ENCODE results near the gene MGAT1.

MGAT1 gene

DNA sequence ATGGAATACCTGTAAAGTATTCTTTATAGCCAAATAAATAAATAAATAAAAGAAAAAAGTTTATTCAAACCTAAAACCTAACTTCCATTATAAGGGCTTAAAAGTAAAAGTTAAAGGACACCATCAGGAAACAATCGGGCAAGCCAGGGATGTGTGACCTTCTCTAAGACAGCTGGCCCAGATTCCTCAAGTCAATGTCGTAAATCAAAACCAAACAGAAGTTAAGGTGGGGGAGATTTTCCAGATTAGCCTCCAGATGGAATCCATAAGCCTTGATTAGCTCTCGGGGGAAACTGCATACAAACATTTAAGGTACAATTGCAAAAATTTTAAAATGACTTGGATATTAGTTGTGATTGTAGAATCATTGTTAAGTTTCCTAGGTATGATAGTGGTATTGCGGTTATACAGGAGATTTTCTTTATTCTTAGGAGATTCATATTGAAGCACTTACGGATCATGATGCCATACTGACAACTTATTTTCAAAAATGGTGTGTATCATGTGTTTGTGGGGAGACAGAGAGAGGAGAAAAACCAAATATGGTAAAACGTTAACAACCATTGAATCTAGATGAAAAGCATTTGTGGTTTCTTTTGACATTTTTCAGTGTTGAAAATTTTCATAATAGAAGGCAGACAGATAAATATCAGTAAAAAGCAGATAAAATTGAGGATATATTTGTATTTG, 21.5 kb upstream of the MGAT1 start:
- DNase-seq = no peak

DNA sequence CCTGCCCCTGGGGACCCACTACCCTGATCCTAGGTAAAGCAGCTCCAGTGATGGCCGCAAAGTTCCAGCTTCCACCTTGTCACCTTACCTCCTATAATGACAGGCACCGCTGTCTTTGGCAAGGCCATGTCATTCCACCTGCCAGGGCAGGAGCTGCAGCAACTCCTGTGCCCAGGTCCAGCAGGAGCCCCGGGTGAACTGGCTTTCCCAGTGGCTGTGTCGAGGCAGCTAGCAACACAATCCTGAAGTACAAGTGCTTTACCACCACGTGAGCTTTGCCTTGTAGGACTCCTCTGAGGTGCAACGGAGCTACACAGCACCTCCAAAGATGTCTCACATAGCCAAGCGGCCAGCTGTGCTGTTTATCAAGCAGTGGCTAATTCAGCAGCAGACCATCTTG, 20.7 kb upstream of the MGAT1 start:
- no peak for DNase-seq

DNA sequence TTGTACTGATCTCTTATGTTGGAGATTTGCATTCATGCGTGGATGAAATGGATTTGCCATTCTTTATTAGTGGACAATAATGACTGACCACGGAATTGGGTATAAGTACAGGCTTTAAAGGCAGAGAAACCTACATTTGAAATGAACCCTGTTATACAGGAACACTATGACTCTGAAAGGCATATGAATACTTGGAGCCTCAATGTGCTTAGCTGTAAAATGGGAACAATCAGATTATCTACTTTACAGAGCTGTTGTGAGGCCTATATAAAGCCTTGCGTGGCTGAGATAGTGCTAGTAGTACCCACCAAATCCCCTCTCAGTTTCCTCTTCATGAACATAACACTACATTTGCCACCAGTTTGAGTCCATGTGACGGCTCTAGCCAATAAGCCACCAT, 18.9 kb upstream of the MGAT1 start:
- no peak for DNase-seq

DNA sequence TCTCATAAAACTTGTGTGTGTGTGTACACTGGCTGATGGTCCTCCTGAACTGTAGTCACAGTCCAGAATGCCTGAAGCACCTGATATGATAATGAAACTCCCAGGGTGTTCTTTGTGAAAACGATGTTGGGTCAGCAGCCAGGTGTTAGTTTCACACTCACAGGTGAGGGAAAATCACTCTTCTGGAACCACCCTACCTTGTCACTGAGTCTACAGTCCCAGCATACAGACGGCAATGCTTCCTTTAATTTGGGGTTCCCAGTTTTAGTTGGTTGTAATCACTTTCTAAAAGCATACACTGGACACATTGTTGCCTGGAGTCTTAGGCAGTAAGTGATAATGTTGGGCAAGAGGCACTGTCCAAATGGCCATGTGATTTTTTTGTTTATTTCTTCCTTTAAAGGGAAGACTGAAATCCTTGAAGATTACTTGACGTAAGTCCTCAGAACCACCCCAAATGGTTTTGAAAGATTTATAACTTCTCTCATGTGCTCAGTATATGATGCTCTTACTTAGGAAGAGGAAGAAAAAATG, 18.2 kb upstream of the MGAT1 start:
- no peak for DNase-seq

DNA sequence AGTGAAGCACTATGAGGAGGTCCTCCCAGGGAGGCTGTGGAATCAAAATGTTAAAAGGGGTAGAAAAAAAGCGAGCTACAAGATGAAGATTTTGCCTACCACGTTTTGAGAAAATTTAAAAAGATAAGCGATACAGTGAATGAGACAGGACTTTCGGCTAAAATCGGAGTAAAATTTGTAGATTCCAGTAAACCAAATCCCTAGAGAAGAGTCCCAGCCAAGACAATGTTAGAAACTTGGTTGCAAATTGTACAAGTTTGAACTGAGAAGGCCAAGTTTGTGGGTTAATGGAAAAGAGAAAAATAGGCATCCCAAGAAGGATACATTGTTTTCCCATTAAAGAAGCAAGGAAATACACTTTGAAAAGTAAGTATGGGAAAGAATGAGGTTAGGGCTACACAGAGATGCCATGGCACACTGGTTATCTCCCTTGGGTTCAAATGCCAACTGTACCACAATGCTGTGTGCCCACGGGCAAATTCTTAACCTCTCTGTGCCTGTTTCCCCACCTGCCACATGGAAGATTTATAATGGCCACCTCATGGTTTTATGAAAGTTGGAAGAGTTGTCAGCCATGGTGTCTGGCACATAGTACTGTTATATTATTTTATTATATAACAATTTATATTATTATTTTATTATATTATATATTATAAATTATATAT, 16.2 kb upstream of the MGAT1 start:
- DNase-seq = no peak

DNA sequence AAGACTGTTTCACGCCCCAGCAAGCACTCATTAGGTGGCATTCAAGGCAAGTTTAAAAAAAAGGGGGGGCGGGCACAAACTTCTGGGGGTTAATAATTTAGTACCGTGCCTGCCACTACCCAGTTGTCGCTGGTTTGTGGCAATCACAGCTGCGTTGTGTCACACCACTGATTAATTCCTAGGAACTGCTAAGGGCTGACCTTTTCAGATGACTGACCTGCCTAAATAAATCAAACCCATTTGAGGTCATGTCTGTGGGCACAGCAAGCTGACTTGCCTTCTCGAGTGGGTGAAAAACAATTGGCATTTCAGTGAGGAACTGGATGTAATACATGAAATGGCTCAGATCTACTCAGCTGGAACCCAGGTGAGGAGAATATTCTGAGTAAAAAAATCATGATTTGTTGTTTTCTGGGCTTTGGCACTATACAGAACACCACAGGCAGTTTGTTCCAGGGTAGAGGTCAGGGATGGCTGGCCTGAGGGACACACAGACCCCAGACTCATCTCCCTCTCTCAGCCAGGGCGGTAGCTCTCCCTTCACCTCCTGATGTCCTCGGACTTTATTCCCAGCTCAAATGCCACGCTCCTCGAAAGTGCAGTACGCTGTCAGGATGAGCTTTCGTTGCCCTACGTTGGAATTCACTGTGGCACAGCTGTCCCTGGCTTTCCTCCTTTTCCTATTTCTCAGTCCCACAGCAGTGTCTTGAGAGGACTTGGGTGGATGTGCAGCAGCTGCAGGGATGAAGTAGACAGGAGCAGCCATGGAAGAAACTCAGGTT, 15.5 kb upstream of the MGAT1 start:
- DNase-seq = no peak

DNA sequence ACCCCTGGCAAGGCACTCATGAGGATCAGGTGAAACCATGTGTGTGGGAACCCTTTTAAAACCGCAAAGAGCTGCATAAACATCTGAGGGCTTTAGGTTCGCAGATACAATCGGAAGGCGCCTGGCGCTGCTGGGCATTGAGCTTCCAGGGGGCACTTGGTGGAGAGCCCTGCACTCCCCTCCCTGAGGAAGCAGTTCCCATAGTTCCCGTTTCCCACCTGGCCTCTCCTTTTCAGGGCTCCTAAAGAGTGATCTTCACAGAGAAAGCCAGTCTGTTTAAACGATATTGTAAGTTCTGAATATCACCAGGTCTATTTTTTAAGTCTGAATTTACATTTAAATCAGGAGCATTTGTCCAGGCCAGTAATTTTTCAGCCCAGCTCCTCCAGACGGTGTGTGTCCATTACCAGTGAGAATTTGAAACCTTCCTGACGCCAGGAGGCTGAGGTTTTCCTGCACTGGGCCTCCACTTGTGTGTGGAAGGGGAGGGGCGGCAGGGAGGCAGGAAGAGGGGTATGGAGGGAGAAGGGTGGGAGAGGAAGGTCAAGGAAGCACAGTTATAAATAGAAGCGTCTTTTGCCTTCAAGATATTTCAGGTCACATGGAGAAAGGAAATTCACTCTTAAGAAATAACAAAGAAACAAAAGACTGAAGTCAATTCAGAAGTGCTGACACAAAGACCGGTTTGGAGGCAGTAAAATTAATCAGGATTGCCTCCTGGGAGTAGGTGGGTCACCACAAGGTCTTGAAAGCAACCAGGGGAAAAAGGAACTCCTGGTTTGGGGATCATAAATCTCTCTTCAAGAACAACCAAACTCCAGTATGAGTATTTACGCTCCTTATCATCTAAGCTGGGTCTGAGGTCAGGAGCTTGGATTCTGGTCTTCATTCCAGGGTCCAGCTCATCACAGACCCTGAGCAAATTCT, 14.3 kb upstream of the MGAT1 start:
- DNase-seq = no peak

DNA sequence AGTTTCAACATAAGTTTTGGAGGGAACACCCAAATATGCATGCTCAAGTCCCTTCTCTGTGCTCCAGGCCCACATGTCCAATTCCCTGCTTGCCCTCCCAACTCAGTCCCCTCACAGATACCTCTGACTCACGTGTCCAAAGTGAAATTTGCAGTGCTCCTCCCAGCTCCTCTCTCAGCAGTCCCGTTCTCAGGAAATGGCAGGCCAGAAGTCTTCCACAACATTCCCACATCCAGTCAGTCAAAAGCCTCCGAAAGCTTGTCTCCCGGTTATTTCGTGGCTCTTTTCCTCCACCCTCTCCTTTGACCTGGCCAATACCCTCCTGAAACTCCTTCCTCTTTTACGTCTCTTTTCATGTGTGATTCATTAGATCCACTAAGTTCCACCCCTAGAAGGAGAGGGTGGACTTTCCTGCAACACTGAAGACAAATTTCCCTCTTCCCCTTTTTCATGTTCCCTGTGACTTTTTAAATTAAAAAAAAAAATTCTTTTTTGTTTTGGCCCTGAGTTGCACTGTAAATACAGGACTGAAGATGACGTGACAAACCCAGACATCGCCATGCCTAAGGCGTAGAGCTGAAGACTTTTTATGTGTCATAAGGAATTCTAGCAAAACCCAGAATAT, 12.8 kb upstream of the MGAT1 start:
- no peak for DNase-seq

DNA sequence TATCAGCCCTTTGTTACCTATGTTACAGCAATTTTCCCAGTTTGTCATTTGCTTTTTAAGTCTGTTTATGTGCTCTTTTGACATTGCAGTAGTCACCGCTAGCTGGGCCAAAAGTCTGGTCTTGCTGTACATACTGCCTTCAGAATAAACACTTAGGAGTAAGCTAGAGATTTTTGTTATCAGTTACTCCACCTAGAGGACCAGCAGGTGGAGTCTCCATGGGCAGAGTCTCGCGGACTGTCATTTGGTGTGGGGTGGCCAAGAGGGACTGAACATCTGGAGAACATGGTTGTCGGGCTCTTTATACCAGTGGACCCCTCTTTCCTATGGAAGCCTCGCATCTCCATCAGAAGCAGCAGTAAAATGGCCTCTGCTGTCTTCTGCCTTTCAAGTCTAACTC, 10.8 kb upstream of the MGAT1 start:
- no peak for DNase-seq

DNA sequence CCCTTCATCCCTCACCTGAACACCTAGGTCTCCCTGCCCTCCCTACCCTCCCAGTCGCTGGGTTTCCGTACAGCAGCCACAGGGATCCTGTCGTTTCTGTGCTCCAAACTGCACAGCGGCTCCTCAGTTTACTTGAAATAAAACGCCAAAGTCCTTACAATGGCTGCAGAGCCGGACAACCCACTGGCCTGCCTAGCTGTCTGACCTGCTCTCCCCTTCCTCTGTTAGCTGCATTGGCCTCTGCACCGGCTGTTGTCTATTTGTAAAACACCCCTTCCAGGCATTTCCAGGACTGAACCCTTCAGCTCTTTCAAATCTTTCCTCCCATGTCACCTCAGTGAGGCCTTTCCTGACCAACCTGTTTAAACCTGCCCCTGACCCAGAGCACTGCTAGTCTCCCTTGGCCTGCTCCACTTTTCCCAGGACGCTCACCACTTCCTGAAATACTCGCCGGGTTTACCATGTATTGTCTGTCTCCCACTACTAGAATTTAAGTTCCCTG, 9.1 kb upstream of the MGAT1 start:
- DNase-seq = no peak

DNA sequence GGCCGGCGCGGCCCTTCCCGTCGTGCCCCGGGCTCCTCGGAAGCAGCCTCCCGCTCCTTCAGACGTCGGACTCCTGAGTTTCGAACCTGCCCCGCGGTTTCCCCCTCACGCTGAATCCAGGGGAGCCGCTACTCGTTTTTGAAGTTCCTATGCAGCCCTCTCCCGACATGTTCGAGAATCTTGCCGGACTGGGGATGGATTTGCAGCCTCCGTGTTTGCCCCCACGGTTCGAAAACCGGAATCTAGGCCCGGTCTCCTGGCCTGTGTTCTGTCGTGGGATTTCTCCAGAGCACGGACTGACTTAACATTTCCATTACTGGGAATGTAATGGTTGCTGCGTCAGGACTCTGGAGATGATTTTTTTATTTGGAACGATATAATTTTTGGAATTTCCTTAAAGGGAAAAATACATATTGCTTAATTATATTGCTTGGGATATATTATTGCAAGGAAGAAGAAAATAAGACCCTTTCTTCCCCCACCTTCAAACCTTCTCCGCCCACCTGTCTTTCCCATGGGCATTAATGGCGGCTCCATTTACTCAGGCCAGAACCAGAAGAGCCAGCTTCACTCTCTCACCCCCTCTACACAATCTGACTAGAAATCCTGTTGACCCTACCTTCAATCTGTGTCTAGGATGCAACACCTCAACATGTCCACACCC, 8.5 kb upstream of the MGAT1 start:
- no peak for DNase-seq

DNA sequence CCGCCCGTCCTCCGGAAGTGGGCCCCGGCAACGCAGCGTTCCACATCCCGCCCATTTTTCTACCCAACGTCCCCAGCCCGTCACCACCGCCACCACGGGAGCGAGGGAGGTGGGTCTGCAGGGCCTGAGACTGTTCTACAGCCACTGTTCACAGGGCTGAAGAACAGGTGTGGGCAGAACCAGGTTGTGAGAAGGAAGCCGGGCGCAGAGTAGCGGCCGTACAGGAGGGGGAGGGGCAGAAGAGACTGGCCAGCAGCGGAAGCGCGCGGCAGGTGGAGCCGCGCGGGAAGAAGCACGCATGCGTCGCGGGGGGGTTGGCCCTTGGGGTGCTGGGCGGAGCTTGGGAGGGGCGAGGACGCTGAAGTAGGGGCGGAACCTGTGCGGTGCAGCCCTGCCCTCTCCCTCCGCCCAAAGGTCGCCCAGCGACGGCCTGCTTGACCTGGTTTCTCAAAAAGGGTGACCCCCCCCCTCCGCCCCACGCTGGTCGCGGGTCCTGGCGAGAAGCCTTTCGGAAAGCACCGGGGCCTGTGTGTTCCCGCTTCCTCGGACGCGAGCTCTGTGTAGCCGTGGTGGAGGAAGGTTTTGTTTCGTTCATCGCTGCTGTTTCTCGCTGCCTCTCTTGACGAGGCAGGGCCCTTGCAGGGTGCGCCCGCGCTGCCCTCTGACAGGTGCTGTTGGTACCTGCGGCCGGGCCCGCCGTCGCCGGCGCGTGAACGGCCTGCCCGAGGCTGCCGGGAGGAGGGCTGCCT, 7.8 kb upstream of the MGAT1 start:
- DNase-seq = peak; percentile 91 to 96 (median 95)

DNA sequence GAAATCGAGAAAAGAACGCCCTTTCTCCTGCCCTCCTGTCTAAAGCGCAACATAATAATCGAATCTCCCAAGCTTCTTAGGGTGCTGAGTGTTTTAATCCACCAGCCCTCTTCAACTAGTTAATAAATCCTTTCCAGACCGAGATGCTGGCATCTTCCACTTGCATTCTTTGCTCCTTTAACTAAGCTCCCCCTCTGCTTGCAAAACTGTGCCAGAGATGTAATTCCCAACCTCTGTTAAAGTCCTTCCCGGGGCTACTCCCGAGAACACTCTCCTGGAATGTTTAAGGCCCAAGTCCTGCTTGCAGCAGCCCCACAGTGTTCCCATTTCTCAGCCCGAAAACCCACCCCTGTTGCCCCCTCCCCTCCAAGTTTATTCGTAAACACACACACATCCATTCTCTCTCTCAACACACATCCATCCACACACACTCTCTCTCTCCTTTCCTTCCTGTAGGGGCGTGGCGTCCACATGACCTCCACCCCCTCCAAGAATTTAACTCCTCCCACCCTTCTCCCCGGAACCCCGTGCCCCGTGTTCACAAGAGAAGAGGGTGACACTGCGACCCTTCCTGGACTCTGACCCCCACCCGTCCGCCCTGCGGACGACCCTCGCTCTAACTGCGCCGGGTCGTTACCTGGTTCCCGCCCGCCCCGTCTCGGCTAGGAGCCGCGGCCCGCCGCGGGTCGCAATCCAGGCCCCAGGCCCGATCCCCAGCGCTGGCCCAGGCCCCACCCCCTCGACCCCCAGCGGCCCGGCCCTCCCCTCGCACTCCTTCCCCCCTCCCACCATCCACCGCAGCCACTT, 7.0 kb upstream of the MGAT1 start:
- DNase-seq = peak; percentile 86 to 95 (median 91)

DNA sequence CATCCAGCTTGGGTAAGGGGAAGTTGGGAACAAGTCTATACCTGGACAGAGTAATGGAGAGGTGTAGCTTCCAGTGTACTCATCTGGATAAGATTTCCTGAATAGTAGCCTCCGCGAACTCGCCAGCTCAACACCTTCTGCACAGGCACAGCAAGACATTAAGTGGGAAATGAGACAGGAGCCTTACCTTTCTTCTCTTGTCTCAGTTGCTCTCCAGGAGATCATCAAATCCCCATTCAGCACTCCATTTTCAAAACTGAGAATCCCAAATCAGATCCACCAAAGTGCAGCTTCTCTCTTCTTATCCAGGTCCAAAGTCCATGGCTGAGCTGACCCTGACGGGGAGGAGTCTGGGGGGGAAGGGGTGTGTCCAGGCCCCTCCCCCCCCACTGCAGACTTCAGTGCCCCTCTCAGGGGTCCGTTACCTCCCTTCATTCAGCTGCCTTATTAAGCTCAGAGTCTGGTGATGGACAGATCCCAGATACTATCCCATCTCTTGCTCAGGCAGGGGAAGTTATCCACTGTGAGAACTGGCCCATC, 5.9 kb upstream of the MGAT1 start:
- no peak for DNase-seq

DNA sequence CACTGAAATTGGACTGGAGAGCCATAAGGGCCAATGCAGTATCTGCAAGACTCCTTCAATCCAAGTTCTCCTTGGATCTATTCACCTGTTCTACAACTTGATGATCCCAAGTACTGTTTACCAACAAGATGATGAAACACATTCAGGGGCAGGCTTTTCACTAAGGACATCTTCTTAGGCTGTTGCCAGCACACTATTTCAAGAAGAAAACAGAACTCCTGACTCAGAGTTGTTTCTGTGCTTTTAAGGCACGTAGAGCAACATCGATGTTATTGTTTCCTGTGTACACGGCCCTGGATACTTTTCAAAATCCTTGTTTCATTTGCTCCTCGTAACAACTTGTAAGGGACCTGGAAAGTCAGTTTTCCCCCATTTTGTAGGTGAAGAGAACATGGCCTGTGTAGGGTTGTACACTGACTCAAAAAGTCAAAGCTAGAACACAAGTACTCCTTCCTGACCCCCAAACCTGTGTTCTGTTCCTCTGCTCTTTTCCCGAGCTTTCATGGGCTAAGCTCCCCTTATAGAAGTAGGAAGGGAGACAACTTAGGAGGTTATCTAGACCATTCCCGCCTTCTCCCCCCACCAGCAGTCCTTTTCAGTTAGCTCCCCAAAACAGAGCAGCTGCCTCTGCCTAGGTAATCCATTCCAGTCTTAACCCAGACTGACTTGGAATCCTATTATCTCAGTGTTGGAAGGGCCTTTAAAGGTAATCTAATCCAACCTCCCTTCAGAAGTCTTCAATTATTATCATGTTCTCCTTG, 5.2 kb upstream of the MGAT1 start:
- no peak for DNase-seq

DNA sequence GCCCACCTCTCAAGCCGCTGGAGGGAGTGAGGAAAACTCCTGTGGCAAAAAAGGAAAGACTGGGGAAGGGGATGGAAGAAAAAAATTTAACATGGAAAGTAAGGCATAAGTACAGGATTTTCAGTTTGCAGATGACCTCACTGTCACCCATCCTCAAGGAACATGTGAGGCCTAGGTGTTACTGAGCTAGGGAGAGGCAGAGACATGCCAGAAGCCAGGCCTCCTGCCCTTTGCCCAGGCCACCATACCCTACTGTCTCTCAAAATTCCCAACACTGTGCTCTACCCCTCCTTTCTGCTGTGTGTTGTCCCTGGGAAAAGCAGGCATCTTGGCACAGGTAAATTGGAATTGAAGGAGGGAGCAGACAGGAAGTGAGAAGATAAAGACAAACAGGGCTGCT, 4.4 kb upstream of the MGAT1 start:
- DNase-seq = no peak

DNA sequence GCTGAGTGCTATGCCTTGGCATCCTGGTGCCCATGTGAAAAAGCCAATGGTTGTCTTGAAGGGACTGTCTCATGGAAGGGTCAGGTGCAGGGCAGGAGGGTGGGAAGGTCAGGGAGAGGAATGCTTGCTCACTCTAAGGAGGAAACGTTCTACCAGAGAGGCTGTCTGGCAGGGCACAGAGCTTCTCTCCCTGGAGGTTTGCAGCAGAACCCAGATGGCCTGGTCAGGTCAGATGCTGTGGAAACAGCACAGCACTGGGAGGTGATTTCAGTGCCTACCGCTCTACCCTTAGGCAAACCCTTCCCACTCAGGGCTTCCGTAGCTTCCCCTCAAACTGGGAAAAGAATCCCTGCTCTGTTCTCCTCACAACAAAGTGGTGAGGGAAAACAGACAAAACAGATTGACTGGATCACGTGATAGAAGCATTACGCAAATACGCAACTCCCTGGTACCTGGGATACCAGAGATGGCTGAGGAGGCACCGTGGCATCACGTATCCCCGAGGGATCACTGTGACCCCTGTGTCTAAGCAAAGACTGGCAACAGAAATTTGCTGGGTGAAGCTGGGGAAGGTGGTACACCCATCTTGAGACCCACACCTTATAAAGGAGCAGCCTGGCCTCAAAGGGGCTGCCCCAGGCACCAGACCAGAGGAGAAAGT, 3.9 kb upstream of the MGAT1 start:
- no peak for DNase-seq

DNA sequence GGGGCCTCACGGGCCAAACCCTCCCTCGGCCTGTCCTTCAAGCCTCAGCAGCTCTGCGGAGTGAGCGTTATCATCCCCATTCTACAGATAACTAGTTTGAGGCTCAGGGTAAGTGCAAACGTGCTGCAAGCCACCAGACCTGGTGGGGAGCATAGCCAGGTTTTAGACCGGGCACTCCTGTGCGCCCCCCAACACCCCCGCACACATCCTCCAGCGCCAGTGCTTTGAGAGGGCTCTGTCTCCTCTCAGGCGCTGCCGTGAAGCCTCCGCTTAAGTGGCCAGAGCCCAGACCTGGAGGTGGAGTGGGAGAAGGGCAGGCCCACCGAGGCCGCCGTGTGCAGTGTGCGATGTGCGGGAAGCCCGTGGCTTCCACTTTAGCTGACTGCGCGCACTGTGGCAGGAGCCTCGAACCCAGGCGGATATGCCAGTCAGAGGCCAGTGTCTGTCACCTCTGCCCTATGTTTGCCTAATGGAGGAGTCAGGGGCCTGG, 1.6 kb upstream of the MGAT1 start:
- peak in 1 of 5 donors; percentile 56 for DNase-seq
